CD14-positive monocyte (primary cell): Measurements from ENCODE around the gene PPIL4. TPM values are rescaled to one million over a fixed set of nuclear protein-coding genes. Genes with fewer than 3 reads are reported as not detected.
A peak's percentile ranks its signal among the peaks of the same experiment; 100 is the strongest.

Experiments used
- DNase-seq, 3 donors: peaks; one replicate each; pipeline ENCODE4 v3.0.0-alpha.2; 2011 to 2022
- H2AFZ ChIP-seq: 2 replicates; pipeline ENCODE4 v1.6.0; 2012; ENCODE audit warnings: mild to moderate bottlenecking, low read depth, low read length, inconsistent platforms; ENCODE audit not compliant: insufficient read depth, poor library complexity, severe bottlenecking
- H3K27ac ChIP-seq, 2 donors: 1 replicate in 1 of 2; 2 replicates in 1 of 2; pipeline ENCODE4 v1.5.1; 2012 to 2013; ENCODE audit warnings: low read length in 2 of 2, control low read depth in 1 of 2, inconsistent platforms in 1 of 2, low read depth in 1 of 2, mild to moderate bottlenecking in 1 of 2
- H3K27me3 ChIP-seq, 2 donors: one replicate each; pipeline versions ENCODE4 v1.6.0 to v1.6.1; 2011 to 2013; ENCODE audit warnings: low read length in 2 of 2; ENCODE audit not compliant: control insufficient read depth in 2 of 2, insufficient read depth in 2 of 2
- H3K36me3 ChIP-seq, 2 donors: replicated peaks in 1 of 2; 1 replicate in 1 of 2; 2 replicates in 1 of 2; pipeline versions ENCODE4 v1.5.1 to v1.6.1; 2012 to 2013; ENCODE audit warnings: low read length in 2 of 2, control low read depth in 1 of 2, inconsistent platforms in 1 of 2, mild to moderate bottlenecking in 1 of 2; ENCODE audit not compliant: insufficient read depth in 2 of 2, control insufficient read depth in 1 of 2
- H3K4me1 ChIP-seq, 2 donors: 1 replicate in 1 of 2; 2 replicates in 1 of 2; pipeline versions ENCODE4 v1.5.1 to v1.6.1; 2012 to 2013; ENCODE audit warnings: low read length in 2 of 2, control low read depth in 1 of 2, inconsistent platforms in 1 of 2, mild to moderate bottlenecking in 1 of 2, moderate library complexity in 1 of 2; ENCODE audit not compliant: insufficient read depth in 2 of 2, control insufficient read depth in 1 of 2
- H3K4me2 ChIP-seq: replicated peaks from 2 replicates; pipeline ENCODE3; 2012; ENCODE audit warnings: low read length, moderate library complexity, mild to moderate bottlenecking; ENCODE audit not compliant: poor library complexity, severe bottlenecking; ENCODE audit errors: extremely low read depth
- H3K4me3 ChIP-seq, 3 experiments: fragments of 200-600 bp in 1 of 3; sonication (generic) in 1 of 3; replicated peaks in 1 of 3; 1 replicate in 2 of 3; 2 replicates in 1 of 3; pipeline ENCODE4 v1.5.1; 2011 to 2013; ENCODE audit warnings: low read length in 3 of 3, mild to moderate bottlenecking in 3 of 3, control low read depth in 2 of 3, low read depth in 2 of 3, inconsistent platforms in 1 of 3, moderate library complexity in 1 of 3
- H3K79me2 ChIP-seq: 2 replicates; pipeline ENCODE4 v1.6.0; 2012; ENCODE audit warnings: mild to moderate bottlenecking, control low read depth, inconsistent platforms, low read length, moderate library complexity; ENCODE audit not compliant: insufficient read depth
- H3K9ac ChIP-seq: 2 replicates; pipeline ENCODE4 v1.6.0; 2017; ENCODE audit warnings: low read length, mild to moderate bottlenecking; ENCODE audit not compliant: insufficient read depth, poor library complexity, severe bottlenecking
- H3K9me3 ChIP-seq, 2 donors: replicated peaks in 1 of 2; 1 replicate in 1 of 2; 2 replicates in 1 of 2; pipeline versions ENCODE4 v1.5.1 to v1.6.1; 2012 to 2013; ENCODE audit warnings: low read length in 2 of 2, control low read depth in 1 of 2; ENCODE audit not compliant: control insufficient read depth in 1 of 2, insufficient read depth in 1 of 2
- H4K20me1 ChIP-seq: 2 replicates; pipeline ENCODE4 v1.6.0; 2012; ENCODE audit warnings: mild to moderate bottlenecking, low read length, control low read depth, moderate library complexity; ENCODE audit not compliant: insufficient read depth
- H3K27ac Mint-ChIP-seq, 7 donors: one replicate each; pipeline ENCODE4 v1.8.0; 2020; ENCODE audit warnings: mild to moderate bottlenecking in 7 of 7, mixed read lengths in 7 of 7, moderate library complexity in 6 of 7, inconsistent platforms in 2 of 7
- H3K27me3 Mint-ChIP-seq, 3 donors: one replicate each; pipeline ENCODE4 v1.8.0; 2021 to 2022; ENCODE audit warnings: low read depth in 3 of 3, mild to moderate bottlenecking in 3 of 3, mixed read lengths in 3 of 3, moderate library complexity in 3 of 3, inconsistent platforms in 1 of 3
- H3K36me3 Mint-ChIP-seq, 2 donors: one replicate each; pipeline ENCODE4 v1.8.0; 2020; ENCODE audit warnings: mixed read lengths in 2 of 2, inconsistent platforms in 1 of 2, mild to moderate bottlenecking in 1 of 2
- H3K4me1 Mint-ChIP-seq: one replicate; pipeline ENCODE4 v1.8.0; 2020; ENCODE audit warnings: mild to moderate bottlenecking, mixed read lengths
- H3K4me3 Mint-ChIP-seq, 2 donors: one replicate each; pipeline ENCODE4 v1.8.0; 2020; ENCODE audit warnings: mild to moderate bottlenecking in 2 of 2, mixed read lengths in 2 of 2, moderate library complexity in 1 of 2
- H3K9me3 Mint-ChIP-seq, 7 donors: one replicate each; pipeline ENCODE4 v1.8.0; 2020 to 2022; ENCODE audit warnings: mixed read lengths in 7 of 7, mild to moderate bottlenecking in 6 of 7, moderate library complexity in 6 of 7, inconsistent platforms in 2 of 7
- WGBS: methylation state at CpG from one replicate; pipeline ENCODE4 v1.1.5; 2013; ENCODE audit warnings: missing lambda C conversion rate; ENCODE audit not compliant: insufficient coverage; 5-methylcytosine and 5-hydroxymethylcytosine counted together
- intact Hi-C, 2 donors: fragments of 100-400 bp; cut with micrococcal nuclease; formaldehyde crosslinking; loops; one replicate each; pipeline versions ENCODE4 v1.15.0 to v1.15.1; 2023
- polyA plus RNA-seq, 3 donors: library from polyadenylated mRNA; depleted of rRNA in 1 of 3; unstranded in 2 of 3; stranded (reverse) in 1 of 3; fragments of 300-500 nt in 2 of 3; fragments of >200 nt in 1 of 3; fragmentation: Illumina TruSeq in 2 of 3; gene quantifications; 1 replicate in 2 of 3; 2 replicates in 1 of 3; pipeline ENCODE4 v1.2.3, GENCODE V29; 2012 to 2021
- TF ChIP-seq, protein P1 (sequence below): fragments of 200-600 bp; IDR thresholded peaks from one replicate; pipeline ENCODE4 v1.8.0; 2022; ENCODE audit warnings: antibody characterized with exemption, mild to moderate bottlenecking

PPIL4 gene
- polyA plus RNA-seq, 3 donors: 3.5 to 9.2 (median 4.4) TPM

DNA sequence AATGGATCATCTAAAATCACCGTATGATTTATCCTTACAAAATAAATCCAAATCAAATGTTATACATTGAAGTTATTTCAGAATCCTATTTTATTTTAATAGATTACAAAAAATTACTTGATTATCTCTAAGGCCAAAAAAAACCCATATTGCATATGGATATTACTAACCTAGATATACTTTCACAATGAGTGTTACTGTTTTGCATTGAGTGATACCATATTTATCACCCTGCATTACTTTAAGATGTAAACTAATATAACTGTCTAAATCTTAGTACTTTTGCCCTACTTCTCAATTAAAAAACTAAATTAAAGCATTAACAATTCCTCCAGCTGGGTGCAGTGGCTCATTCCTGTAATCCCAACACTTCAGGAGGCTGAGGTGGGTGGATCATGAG, 11.1 kb downstream of the PPIL4 start:
- Histone ChIP-seq H3K9ac (no peak overlapping the region), H3K4me2 (no peak overlapping the region), H2AFZ (no peak overlapping the region), H3K4me1 (no peaks in the 10 kb centered on the region), H3K9me3 (no peaks in the 10 kb centered on the region), H3K4me3 (no peak overlapping the region), H3K27me3 (no peaks in the 10 kb centered on the region), H3K27ac (no peak overlapping the region), H4K20me1 (no peaks in the 10 kb centered on the region), H3K79me2 (no peaks in the 10 kb centered on the region), H3K36me3 (peaks cover 92 to 98% of the 10 kb centered on the region in 2 donors)
- no peak for DNase-seq
- H3K4me1 Mint-ChIP-seq: no peaks in the 10 kb centered on the region
- no peak overlapping the region for H3K4me3 Mint-ChIP-seq
- intact Hi-C loops: no loop called here
- WGBS: no CpG with 5 or more reads among the region's 1 CpG
- H3K27ac Mint-ChIP-seq: peak overlapping the region in 1 of 7 donors; percentile 31
- peaks cover 0 to 3% (median 0%) of the 10 kb centered on the region in 7 donors for H3K9me3 Mint-ChIP-seq
- peaks cover 0 to under 1% (median 0%) of the 10 kb centered on the region in 3 donors for H3K27me3 Mint-ChIP-seq
- peaks cover 75 to 95% of the 10 kb centered on the region in 2 donors for H3K36me3 Mint-ChIP-seq
- TF ChIP-seq, protein P1, sequence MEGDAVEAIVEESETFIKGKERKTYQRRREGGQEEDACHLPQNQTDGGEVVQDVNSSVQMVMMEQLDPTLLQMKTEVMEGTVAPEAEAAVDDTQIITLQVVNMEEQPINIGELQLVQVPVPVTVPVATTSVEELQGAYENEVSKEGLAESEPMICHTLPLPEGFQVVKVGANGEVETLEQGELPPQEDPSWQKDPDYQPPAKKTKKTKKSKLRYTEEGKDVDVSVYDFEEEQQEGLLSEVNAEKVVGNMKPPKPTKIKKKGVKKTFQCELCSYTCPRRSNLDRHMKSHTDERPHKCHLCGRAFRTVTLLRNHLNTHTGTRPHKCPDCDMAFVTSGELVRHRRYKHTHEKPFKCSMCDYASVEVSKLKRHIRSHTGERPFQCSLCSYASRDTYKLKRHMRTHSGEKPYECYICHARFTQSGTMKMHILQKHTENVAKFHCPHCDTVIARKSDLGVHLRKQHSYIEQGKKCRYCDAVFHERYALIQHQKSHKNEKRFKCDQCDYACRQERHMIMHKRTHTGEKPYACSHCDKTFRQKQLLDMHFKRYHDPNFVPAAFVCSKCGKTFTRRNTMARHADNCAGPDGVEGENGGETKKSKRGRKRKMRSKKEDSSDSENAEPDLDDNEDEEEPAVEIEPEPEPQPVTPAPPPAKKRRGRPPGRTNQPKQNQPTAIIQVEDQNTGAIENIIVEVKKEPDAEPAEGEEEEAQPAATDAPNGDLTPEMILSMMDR: no peak

DNA sequence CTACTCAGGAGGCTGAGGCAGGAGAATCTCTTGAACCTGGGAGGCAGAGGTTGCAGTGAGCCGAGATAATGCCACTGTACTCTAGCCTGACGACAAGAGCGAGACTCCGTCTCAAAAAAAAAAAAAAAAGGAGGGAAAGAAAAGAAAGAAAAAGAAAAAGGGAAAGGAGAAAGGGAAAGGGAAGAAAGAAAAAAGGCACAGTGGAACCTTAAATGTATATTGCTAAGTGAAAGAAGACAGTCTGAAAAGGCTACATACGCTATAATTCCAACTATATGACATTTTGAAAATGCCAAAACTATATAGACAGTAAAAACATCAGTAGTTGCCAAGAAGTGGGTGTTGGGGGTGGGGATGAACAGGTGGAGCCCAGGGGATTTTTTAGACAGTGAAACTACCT, 16.2 kb downstream of the PPIL4 start:
- Histone ChIP-seq H3K9me3 (no peaks in the 10 kb centered on the region), H3K4me1 (no peaks in the 10 kb centered on the region), H3K27me3 (no peaks in the 10 kb centered on the region), H3K27ac (no peak overlapping the region), H3K4me3 (no peak overlapping the region), H4K20me1 (no peaks in the 10 kb centered on the region), H3K4me2 (no peak overlapping the region), H3K79me2 (no peaks in the 10 kb centered on the region), H2AFZ (no peak overlapping the region), H3K9ac (no peak overlapping the region), H3K36me3 (peaks cover 93 to 97% of the 10 kb centered on the region in 2 donors)
- Mint-ChIP-seq H3K27ac (no peak overlapping the region), H3K36me3 (peaks cover 69 to 91% of the 10 kb centered on the region in 2 donors), H3K9me3 (peaks cover 0 to 3% (median 0%) of the 10 kb centered on the region in 7 donors), H3K4me3 (no peak overlapping the region), H3K27me3 (peaks cover 0 to 1% (median 0%) of the 10 kb centered on the region in 3 donors), H3K4me1 (no peaks in the 10 kb centered on the region)
- whole genome bisulfite sequencing: no CpG with 5 or more reads among the region's 5 CpGs
- TF ChIP-seq, protein P1: no peak
- intact Hi-C loops: no loop called here
- DNase-seq: no peak
